22Rv1 (cell line): ENCODE measurements around the gene ADAM21.
"Not testable (repeated sequence)": the region's sequence is repeated elsewhere in the genome, so short reads cannot be mapped to it uniquely, and the experiment has no call there.

Experiments
- H3K27ac ChIP-seq: fragments of 450-650 bp; 2 replicates; pipeline ENCODE4 v1.5.1; 2017
- ZFX ChIP-seq: fragments of 450-650 bp; IDR thresholded peaks from 2 replicates; pipeline ENCODE4 v1.6.1; 2017; ENCODE audit warnings: antibody characterized with exemption, borderline replicate concordance
- TF ChIP-seq, protein P1 (sequence below): fragments of 450-650 bp; IDR thresholded peaks from 2 replicates; pipeline ENCODE4 v1.5.1; 2017; ENCODE audit warnings: mild to moderate bottlenecking

The ADAM21 gene

GRCh38 chr14:70425354-70425753 is 26.6 kb upstream of the ADAM21 start:
- H3K27ac ChIP-seq = no peak overlapping the region
- TF ChIP-seq ZFX = no peak
- TF ChIP-seq, protein P1, sequence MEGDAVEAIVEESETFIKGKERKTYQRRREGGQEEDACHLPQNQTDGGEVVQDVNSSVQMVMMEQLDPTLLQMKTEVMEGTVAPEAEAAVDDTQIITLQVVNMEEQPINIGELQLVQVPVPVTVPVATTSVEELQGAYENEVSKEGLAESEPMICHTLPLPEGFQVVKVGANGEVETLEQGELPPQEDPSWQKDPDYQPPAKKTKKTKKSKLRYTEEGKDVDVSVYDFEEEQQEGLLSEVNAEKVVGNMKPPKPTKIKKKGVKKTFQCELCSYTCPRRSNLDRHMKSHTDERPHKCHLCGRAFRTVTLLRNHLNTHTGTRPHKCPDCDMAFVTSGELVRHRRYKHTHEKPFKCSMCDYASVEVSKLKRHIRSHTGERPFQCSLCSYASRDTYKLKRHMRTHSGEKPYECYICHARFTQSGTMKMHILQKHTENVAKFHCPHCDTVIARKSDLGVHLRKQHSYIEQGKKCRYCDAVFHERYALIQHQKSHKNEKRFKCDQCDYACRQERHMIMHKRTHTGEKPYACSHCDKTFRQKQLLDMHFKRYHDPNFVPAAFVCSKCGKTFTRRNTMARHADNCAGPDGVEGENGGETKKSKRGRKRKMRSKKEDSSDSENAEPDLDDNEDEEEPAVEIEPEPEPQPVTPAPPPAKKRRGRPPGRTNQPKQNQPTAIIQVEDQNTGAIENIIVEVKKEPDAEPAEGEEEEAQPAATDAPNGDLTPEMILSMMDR = no peak

DNA sequence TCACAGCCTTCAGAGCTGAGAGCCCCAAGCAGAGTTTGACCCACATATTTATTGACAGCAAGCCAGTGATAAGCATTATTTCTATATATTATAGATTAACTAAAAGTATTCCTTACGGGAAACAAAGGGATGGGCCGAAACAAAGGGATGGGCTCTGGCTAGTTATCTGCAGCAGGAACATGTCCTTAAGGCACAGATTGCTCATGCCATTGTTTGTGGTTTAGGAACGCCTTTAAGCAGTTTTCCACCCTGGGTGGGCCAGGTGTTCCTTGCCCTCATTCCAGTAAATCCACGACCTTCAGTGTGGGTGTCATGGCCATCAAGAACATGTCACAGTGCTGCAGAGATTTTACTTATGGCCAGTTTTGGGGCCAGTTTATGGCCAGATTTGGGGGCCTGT is 25.4 kb upstream of the ADAM21 start:
- not testable (repeated sequence) for H3K27ac ChIP-seq

DNA sequence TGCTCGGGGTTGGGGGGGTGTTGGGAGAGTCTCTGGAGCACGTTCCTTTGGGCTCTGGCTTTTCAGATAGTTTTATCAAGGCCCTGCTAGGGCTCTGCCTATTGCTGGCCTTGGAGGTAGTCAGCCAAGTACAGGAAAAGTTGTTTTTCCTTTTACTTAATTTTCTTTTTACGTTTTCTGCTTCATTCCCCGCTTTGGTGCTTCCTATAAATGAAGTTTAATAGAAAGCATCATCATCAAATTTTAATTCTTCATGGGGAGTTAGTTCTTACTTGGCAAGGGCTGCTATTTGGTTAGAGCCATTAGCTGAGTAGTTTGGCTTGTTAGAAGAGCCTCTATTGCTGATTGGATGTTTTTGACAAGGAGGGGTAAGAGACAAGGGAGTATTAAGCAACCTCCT is 15.1 kb upstream of the ADAM21 start:
- TF ChIP-seq, protein P1 = no peak
- no peak for TF ChIP-seq ZFX
- H3K27ac ChIP-seq = no peak overlapping the region

GRCh38 chr14:70441641-70442040 is 10.3 kb upstream of the ADAM21 start:
- TF ChIP-seq, protein P1 = no peak
- no peak for TF ChIP-seq ZFX
- H3K27ac ChIP-seq = no peak overlapping the region

DNA sequence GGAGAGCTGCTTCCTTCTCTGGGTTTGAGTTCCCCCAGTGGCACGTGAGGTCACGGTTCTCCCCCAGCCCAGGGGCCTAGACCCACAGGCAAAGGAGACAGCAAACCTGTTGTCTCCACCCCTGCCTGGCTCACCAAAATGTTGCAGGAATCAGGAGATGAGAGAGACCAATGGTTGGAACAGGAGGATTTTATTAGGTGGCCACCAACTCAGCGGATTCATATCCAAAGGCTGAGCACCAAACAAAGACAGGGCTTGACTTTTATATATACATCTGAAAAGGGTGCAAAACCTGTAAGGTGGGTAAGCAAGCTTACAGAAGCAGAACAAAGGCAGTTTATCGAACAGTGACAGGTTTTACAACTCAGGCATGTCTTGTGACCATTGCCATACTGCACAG is 9.2 kb upstream of the ADAM21 start:
- TF ChIP-seq, protein P1 = no peak
- no peak for TF ChIP-seq ZFX
- H3K27ac ChIP-seq = no peak overlapping the region

DNA sequence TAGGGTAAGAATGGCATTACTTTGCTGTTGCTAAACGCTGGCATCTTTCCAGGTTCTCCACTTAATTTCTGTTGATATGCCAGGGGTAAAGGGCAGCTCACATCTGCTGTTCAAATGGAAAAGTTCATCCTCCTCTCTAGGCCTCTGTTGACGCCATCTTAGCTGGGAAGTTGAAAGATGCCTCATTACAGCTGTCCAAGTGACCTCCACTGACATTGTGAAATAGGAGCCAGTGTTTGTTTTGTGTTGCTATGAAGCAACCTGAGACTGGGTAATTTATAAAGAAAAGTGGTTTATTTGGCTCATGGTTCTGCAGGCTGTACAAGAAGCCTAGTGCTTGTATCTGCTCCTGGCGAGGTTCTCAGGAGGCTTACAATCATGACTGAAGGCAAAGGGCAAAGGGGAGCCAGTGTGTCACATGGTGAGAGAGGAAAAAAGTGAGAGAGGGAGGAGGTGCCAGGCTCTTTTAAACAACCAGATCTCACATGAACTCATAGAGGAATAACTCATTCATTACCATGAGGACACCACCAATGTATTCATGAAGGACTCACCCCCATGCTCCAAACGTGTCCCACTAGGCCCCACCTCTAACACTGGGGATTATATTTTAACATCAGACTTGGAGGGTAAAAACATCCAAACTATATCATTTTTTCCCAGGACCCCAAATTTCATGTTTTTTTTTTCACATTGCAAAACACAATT is 3.2 kb upstream of the ADAM21 start:
- no peak overlapping the region for H3K27ac ChIP-seq
- no peak for TF ChIP-seq ZFX
- TF ChIP-seq, protein P1 = no peak

DNA sequence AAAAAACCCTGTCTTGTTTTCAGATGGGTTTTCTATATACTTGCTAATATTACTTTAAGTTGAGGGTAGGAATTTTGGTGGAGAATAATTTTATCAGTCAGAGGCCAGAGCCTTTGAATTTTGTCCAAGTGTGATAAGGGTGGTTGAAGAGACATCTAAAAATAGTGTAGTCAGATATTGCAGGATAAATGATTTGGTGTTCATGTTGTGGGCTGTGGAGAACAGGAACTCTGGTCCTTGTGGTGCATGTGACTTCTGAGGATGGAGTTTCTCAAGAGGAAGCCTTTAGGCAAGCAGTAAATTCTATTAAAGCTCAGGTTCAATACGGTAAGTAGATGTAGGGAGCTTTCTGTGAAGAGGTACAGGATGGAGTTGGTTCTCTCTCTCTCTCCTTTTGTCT is 2.8 kb downstream of the ADAM21 start:
- TF ChIP-seq, protein P1 = no peak
- no peak for TF ChIP-seq ZFX

GRCh38 chr14:70468731-70469130 is 16.8 kb downstream of the ADAM21 start:
- no peak for TF ChIP-seq ZFX
- TF ChIP-seq, protein P1 = no peak
- H3K27ac ChIP-seq = no peak overlapping the region

More for the DNA sequence above, 2.8 kb downstream of the ADAM21 start:
- no peak overlapping the region for H3K27ac ChIP-seq

DNA sequence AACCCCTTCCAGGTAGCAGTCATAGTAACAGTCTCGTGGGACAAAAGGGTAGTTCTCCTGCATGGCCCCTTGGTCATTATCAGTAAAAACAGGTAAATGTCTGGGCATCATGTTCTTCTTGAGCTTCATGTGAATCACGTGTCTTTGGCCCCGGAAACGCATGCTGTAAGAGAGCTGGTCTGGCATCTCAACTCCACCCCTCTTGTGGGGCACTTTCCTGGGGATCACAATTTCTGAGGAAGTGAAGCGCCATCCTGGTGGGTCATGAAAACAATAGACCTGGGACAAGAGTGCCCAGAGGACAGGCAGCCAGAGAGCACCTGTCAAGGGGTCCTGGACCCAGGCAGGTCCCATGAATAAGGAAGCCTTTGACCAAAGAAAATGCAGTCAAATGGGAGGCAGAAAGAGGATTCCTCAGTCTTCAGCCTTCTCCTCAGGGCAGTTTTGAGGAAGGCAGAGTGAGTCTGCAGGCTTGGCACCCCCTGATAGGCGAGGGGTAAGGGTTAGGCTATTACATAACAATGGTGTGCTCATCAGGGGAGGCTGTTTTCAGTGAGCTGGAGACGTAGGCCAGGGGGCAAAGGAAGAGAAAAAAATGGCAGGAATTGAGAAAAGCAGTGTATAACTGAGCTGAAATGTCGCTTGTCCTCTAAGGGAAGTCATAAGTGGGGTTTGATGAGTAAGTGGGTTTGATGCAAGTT is 19.0 kb downstream of the ADAM21 start:
- not testable (repeated sequence) for H3K27ac ChIP-seq
